Activated CD4-positive, alpha-beta T cell treated with anti-CD3 and anti-CD28 coated beads for 36 hours (primary cell): ENCODE data around the gene MED29. TPM values are rescaled to one million over a fixed set of nuclear protein-coding genes. Genes with fewer than 3 reads are reported as not detected.

ENCODE experiments used
- ATAC-seq: fragments of 200-7000 bp; cut with Tn5 transposase; one replicate; pipeline ENCODE4 v1.10.0; 2021; ENCODE audit warnings: mild to moderate bottlenecking, moderate library complexity
- CTCF ChIA-PET: fragments of 350-600 bp; sonication (Branson Sonifier 250); formaldehyde crosslinking; loops from one replicate; lab custom pipeline; 2021; ENCODE audit warnings: antibody characterized with exemption; lab: Charles Lee
- POLR2A ChIA-PET: fragments of 350-600 bp; sonication (Branson Sonifier 250); formaldehyde crosslinking; loops from one replicate; lab custom pipeline; 2021; ENCODE audit warnings: antibody characterized with exemption, inconsistent platforms; lab: Charles Lee
- DNase-seq: peaks from one replicate; pipeline ENCODE4 v3.0.0-alpha.2; 2020
- H3K27ac Mint-ChIP-seq: one replicate; pipeline ENCODE4 v1.8.0; 2021; ENCODE audit warnings: mixed read lengths
- H3K27me3 Mint-ChIP-seq: one replicate; pipeline ENCODE4 v1.8.0; 2021; ENCODE audit warnings: mixed read lengths
- H3K36me3 Mint-ChIP-seq: one replicate; pipeline ENCODE4 v1.8.0; 2021; ENCODE audit warnings: low read depth, mixed read lengths
- H3K4me1 Mint-ChIP-seq: one replicate; pipeline ENCODE4 v1.8.0; 2021; ENCODE audit warnings: mixed read lengths
- H3K4me3 Mint-ChIP-seq: one replicate; pipeline ENCODE4 v1.8.0; 2021; ENCODE audit warnings: mild to moderate bottlenecking, moderate library complexity, mixed read lengths
- H3K9me3 Mint-ChIP-seq: one replicate; pipeline ENCODE4 v1.8.0; 2021; ENCODE audit warnings: low read depth, mixed read lengths
- intact Hi-C, 2 experiments: fragments of 100-400 bp; cut with DNase I in 1 of 2; cut with micrococcal nuclease in 1 of 2; formaldehyde crosslinking; loops; one replicate each; pipeline versions ENCODE4 v1.14.2 to v1.15.1; 2022 to 2024; cut with DNase I, micrococcal nuclease
- total RNA-seq, 2 experiments: library from RNA; stranded (reverse); gene quantifications; one replicate each; pipeline ENCODE4 v1.2.3, GENCODE V29; 2021

Gene MED29
- total RNA-seq, 2 experiments from 2014 or later = 24.0 to 34.6 TPM

DNA sequence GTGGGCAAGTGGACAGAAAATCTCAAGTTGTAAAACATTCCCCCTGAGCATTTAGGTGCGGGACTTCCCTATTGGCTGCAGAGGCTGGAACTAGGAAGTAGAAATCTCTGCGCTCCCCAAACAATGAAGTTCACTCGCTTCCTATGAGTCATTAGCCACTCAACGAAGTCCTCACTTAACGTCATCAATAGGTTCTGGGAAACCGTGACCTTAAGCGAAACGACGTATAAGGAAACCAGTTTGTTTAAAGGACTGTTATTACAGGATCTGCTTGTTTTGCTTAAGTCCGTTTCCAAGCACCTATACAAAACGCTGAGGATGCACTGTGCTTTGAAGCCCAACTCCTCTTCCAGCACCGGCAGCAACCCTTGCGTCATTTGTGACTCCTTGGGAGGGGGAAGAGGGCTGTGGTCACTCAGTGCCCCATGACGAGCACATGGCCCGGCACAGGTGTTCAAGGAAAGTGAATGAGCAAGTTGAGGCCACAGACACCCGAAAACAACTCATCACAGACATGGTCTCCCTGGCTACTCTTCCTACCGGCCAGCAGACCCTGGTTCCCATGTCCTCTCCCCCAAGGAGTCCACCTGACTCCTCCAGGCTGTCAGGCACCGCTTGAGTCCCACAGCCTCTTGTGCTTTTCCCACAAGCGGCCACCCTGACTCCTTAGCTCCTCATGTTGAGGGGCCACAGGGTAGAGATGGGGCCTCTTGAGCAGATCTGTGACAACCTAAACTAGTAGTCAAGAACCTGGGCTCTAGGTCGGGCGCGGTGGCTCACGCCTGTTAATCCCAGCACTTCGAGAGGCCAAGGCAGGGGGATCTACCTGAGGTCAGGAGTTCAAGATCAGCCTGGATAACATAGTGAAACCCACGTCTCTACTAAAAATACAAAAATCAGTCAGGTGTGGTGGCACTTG, 39.8 kb downstream of the MED29 start:
- ChIA-PET POLR2A (interaction anchor here (0.5 to 2.6 kb wide), 6 partner anchors 15 to 589 kb away, joined by 3 to 10 read pairs (median 4); partner anchors contain the start of genes SUPT5H and TIMM50), CTCF (interaction anchor here (0.7 to 1.3 kb wide), 5 partner anchors 10 to 114 kb away, joined by 3 to 4 read pairs (median 3); partner anchors contain the start of genes MED29 and PAF1)
- H3K36me3 Mint-ChIP-seq = peaks cover 36% of the 10 kb centered on the region
- peak overlapping the region; percentile 28 for H3K4me3 Mint-ChIP-seq
- H3K9me3 Mint-ChIP-seq = no peaks in the 10 kb centered on the region
- ATAC-seq (peak; percentile 81), DNase-seq (peak; percentile 86)
- H3K27me3 Mint-ChIP-seq = no peaks in the 10 kb centered on the region
- intact Hi-C loops = loop anchor here (1.0 to 5.0 kb wide), 8 partner anchors 14 to 80 kb away; partner anchors contain the start of genes PLEKHG2 (in 2 of the 2), SUPT5H (in 2 of the 2), MED29 (in 1 of the 2) and PAF1 (in 1 of the 2)
- peak overlapping the region; percentile 89 for H3K27ac Mint-ChIP-seq
- H3K4me1 Mint-ChIP-seq = peaks cover 40% of the 10 kb centered on the region

DNA sequence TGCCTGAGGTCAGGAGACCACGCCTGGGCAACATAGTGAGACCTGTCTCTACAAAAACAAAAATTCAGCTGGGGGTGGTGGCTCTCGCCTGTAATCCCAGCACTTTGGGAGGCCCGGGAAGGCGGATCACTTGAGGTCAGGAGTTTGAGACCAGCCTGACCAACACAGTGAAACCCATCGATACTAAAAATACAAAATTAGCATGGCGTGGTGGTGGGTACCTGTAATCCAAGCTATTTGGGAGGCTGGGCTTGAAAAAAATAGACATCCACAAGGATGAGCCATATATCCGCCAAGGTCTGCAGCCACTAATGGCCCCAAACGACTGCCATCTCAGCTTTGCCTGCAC, 41.5 kb downstream of the MED29 start:
- H3K4me1 Mint-ChIP-seq = peaks cover 50% of the 10 kb centered on the region
- ChIA-PET POLR2A (interaction anchor here (0.6 to 2.6 kb wide), 4 partner anchors 31 to 581 kb away, joined by 3 to 10 read pairs (median 4); partner anchors contain the start of gene MED29), CTCF (interaction anchor here (1.1 to 2.9 kb wide), 3 partner anchors 18 to 35 kb away, joined by 3 to 10 read pairs (median 3); partner anchors contain the start of gene PLEKHG2)
- H3K36me3 Mint-ChIP-seq = peaks cover 36% of the 10 kb centered on the region
- intact Hi-C loops = loop anchor here in 1 of 2 experiments (5.0 kb wide), 1 partner anchor 35 kb away; no protein-coding TSS in a partner anchor
- H3K27ac Mint-ChIP-seq = peak overlapping the region; percentile 86
- H3K9me3 Mint-ChIP-seq = no peaks in the 10 kb centered on the region
- H3K4me3 Mint-ChIP-seq = peak overlapping the region; percentile 99
- DNase-seq (no peak), ATAC-seq (no peak)
- H3K27me3 Mint-ChIP-seq = no peaks in the 10 kb centered on the region

DNA sequence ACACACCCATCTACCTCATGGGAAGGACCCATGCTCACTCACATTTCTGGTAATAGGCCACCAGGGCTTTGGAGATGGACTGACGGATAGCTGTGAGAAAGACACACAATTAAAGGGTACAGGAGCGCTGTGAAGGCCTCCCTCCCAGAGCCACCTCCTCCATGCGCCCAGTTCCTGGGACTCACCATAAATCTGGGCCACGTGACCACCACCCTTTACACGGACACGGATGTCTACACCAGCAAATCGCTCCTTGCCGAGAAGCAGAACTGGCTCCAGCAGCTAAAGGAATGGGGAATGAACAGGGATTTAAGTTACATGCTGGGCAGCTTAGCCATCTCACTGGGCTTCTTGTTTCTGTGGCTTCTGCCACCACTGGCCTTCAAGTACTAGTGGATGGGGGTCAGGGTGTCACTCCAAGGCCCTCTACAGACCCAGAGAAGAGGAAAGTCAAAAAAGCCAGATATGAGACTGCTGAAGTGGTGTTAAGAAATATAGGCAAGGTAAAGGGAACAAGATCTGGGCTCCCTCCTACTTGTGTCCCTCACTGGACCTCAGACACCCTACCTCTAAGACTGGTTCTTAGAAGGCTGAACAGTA, 42.4 kb downstream of the MED29 start:
- Mint-ChIP-seq H3K27me3 (no peaks in the 10 kb centered on the region), H3K4me3 (peak overlapping the region; percentile 99), H3K4me1 (peaks cover 50% of the 10 kb centered on the region), H3K27ac (peak overlapping the region; percentile 86), H3K36me3 (peaks cover 36% of the 10 kb centered on the region), H3K9me3 (no peaks in the 10 kb centered on the region)
- CTCF ChIA-PET = interaction anchor here (0.6 to 2.9 kb wide), 3 partner anchors 22 to 101 kb away, joined by 3 to 10 read pairs (median 4); partner anchors contain the start of genes MED29, PAF1 and PLEKHG2
- intact Hi-C loops = loop anchor here in 1 of 2 experiments (5.0 kb wide), 1 partner anchor 36 kb away; no protein-coding TSS in a partner anchor
- DNase-seq (no peak), ATAC-seq (no peak)
- POLR2A ChIA-PET = interaction anchor here (0.7 to 0.9 kb wide), 2 partner anchors 12 to 22 kb away, joined by 3 to 4 read pairs; partner anchors contain the start of gene SUPT5H

DNA sequence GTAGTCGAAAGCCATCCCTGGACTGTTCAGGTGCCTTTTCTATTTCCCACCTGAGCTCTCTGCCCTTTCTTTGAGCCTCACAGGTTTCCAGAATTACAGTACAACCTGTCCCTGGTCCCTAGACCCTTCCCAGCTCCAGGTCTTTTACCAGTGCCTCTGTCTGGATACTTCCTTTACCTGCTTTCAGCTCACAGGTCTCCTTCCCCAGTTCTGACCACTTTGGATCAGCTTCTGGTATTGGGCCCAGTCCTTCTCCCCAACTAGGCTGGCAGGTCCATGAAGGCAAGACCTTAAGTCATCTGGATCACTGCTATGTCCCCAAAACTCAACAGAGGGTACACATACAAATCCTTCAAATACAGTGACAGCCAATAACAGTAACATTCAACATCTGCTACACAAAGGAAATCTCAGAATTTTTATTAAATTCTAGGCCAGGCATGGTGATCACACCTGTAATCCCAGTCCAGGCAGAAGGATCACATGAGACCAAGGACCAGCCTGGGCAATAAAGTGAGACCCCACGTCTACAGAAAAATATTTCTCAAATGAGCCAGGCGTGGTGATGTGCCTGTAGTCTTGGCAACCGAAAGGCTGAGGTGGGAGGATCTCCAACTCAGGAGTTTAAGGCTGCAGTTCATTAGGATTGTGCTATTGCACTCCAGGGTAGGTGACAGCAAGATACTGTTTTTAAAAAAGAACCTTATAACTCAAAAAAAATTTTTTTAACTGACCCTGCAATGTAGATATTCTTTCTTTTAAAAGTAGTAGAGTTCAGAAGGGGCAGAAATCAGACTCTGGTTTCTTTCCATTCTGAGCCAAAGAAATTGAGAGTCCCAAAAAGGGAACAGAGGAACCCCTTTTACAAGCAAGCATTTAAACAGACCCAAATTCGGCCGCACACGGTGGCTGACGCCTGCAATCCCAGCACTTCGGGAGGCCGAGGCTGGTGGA, 43.2 kb downstream of the MED29 start:
- DNase-seq = no peak
- Mint-ChIP-seq H3K36me3 (peaks cover 36% of the 10 kb centered on the region), H3K27me3 (no peaks in the 10 kb centered on the region), H3K9me3 (no peaks in the 10 kb centered on the region), H3K4me3 (peak overlapping the region; percentile 99), H3K27ac (peak overlapping the region; percentile 86), H3K4me1 (peaks cover 50% of the 10 kb centered on the region)
- ChIA-PET CTCF (interaction anchor here (1.1 to 2.9 kb wide), 8 partner anchors 8 to 43 kb away, joined by 3 to 13 read pairs (median 8); partner anchors contain the start of genes MED29, PAF1, PLEKHG2 and SUPT5H), POLR2A (interaction anchor here (0.7 to 1.7 kb wide), 10 partner anchors 8 to 109 kb away, joined by 3 to 50 read pairs (median 12); partner anchors contain the start of genes MED29, PAF1, SAMD4B and SUPT5H)
- no peak for ATAC-seq
- intact Hi-C loops = loop anchor here (1.0 to 5.0 kb wide), 3 partner anchors 22 to 92 kb away; partner anchors contain the start of genes PLEKHG2 (in 1 of the 2) and SAMD4B (in 1 of the 2)

DNA sequence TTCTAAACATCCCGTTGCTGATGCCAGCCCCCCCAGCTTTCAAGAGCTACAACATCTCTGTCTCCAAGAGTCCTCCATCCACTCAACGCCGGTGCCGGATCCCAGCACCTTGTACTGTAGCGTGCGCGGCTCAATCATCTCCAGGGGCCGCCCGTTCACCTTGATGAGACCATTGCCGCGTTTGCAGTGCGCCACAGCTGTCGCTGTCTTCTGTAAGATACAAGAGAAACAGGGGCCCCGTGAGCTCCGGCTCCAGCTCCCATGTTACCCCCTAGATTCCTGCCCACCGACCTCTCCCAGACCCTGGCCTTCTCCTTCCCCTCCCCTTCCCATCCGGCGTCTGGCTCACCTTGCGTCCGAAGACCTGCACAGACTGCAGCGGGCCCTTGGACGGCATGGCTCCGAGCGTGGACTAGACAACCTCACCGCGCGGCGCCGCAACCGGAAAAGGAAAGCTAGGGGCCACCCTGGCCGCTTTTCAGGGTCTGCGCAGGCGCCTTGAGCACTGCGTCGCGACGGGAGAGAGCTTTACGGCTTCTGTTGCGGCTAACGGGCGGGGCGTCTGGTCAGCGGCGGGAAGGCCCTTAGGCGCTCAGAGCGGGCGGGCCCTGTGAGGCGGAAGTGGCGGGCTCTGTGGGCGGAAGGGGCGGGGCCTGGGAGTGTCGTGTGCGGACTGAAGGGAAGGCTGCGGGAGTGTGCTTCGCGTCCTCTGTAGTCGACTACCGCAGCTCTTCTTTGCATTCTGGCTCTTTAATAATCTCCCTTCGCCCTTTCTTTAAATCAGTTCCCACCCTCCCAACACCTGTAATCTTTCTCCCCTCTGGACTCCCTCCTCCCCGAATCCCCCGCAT, 44.5 kb downstream of the MED29 start, which contains the start of gene RPS16:
TSS of gene RPS16 (minus strand) at position 451 of the 851 bp plus-strand sequence. CDS start at position 397, 54 bp downstream.
- ChIA-PET CTCF (interaction anchor here (0.9 to 2.0 kb wide), 15 partner anchors 8 to 238 kb away, joined by 3 to 13 read pairs (median 5); partner anchors contain the start of genes EID2B, MED29, PAF1 and PLEKHG2), POLR2A (interaction anchor here (0.5 to 1.7 kb wide), 25 partner anchors 9 to 1015 kb away, joined by 3 to 50 read pairs (median 5); partner anchors contain the start of genes EID2B, MED29, NFKBIB and PAF1)
- peaks cover 45% of the 10 kb centered on the region for H3K4me1 Mint-ChIP-seq
- peak within 1 kb of the TSS; percentile 100 for H3K27ac Mint-ChIP-seq
- H3K4me3 Mint-ChIP-seq = peak within 1 kb of the TSS; percentile 99
- peaks cover 36% of the 10 kb centered on the region for H3K36me3 Mint-ChIP-seq
- H3K27me3 Mint-ChIP-seq = no peaks in the 10 kb centered on the region
- DNase-seq = peak; percentile 100
- peak; percentile 84 for ATAC-seq
- H3K9me3 Mint-ChIP-seq = no peaks in the 10 kb centered on the region
- intact Hi-C loops = loop anchor here (1.0 kb wide), 6 partner anchors 10 to 97 kb away; partner anchors contain the start of genes PLEKHG2 (in 2 of the 2), SUPT5H (in 2 of the 2), EID2B (in 1 of the 2) and MED29 (in 1 of the 2)

DNA sequence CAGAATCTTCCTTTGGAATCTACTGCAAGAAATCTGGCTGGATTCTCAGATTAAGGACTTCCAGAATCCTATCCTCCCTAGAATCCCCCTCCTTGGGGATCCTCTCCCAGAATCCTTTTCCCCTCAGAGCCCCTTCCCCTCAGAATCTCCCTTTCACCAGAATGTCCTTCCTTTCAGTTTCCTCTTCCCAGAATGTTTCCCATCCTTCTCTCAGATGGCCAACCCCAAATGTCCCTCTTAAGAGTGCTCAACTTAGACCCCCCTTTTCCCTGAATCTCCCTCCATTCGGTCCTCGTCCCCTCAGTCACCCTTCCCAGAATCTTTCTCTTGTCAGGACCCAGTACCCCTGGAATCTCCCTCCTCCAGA, 45.2 kb downstream of the MED29 start:
- H3K36me3 Mint-ChIP-seq = peaks cover 36% of the 10 kb centered on the region
- intact Hi-C loops = loop anchor here (1.0 kb wide), 5 partner anchors 9 to 96 kb away; partner anchors contain the start of genes SUPT5H (in 2 of the 2), EID2B (in 1 of the 2), MED29 (in 1 of the 2) and PAF1 (in 1 of the 2)
- H3K4me3 Mint-ChIP-seq = peak overlapping the region; percentile 99
- peaks cover 40% of the 10 kb centered on the region for H3K4me1 Mint-ChIP-seq
- no peaks in the 10 kb centered on the region for H3K9me3 Mint-ChIP-seq
- ChIA-PET POLR2A (interaction anchor here (0.6 to 1.7 kb wide), 22 partner anchors 9 to 536 kb away, joined by 3 to 50 read pairs (median 6); partner anchors contain the start of genes EID2B, MED29, NFKBIB and PAF1), CTCF (interaction anchor here (0.9 to 2.0 kb wide), 13 partner anchors 9 to 238 kb away, joined by 3 to 13 read pairs (median 5); partner anchors contain the start of genes EID2B, MED29, PAF1 and PLEKHG2)
- DNase-seq (no peak), ATAC-seq (no peak)
- peak overlapping the region; percentile 95 for H3K27ac Mint-ChIP-seq
- no peaks in the 10 kb centered on the region for H3K27me3 Mint-ChIP-seq

DNA sequence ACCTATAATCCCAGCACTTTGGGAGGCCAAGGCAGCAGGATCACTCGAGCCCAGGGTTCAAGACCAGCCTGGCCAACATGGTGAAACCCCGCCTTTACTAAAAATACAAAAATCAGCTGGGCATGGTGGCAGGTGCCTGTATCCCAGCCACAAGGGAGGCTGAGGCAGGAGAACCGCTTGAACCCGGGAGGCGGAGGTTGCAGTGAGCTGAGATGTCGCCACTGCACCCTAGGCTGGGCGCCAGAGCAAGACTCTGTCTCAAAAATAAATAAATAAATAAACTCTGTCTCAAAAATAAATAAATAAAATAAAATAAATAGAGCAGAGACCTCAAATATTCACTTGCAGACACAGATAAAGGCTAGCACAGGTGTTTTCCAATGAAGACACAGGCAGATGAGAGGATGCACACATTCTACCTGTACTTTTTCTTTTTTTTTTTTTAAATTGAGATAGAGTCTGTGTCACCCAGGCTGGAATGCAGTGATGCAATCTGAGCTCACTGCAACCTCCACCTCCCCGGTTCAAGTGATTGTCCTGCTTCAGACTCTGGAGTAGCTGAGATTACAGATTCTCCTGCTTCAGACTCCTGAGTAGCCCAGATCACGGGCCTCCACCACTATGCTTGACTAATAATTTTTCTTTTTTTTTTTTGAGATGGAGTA, 47.2 kb downstream of the MED29 start:
- Mint-ChIP-seq H3K27me3 (no peaks in the 10 kb centered on the region), H3K4me1 (peaks cover 28% of the 10 kb centered on the region), H3K27ac (no peak overlapping the region), H3K36me3 (peaks cover 25% of the 10 kb centered on the region), H3K4me3 (no peak overlapping the region), H3K9me3 (no peaks in the 10 kb centered on the region)
- ATAC-seq (no peak), DNase-seq (no peak)
- POLR2A ChIA-PET = interaction anchor here (0.6 to 1.2 kb wide), 3 partner anchors 11 to 249 kb away, joined by 4 to 13 read pairs (median 4); no protein-coding TSS in a partner anchor
- CTCF ChIA-PET = interaction anchor here (0.6 to 3.8 kb wide), 7 partner anchors 36 to 235 kb away, joined by 3 to 47 read pairs (median 4); partner anchors contain the start of genes EID2B and TIMM50
- intact Hi-C loops = no loop called here

DNA sequence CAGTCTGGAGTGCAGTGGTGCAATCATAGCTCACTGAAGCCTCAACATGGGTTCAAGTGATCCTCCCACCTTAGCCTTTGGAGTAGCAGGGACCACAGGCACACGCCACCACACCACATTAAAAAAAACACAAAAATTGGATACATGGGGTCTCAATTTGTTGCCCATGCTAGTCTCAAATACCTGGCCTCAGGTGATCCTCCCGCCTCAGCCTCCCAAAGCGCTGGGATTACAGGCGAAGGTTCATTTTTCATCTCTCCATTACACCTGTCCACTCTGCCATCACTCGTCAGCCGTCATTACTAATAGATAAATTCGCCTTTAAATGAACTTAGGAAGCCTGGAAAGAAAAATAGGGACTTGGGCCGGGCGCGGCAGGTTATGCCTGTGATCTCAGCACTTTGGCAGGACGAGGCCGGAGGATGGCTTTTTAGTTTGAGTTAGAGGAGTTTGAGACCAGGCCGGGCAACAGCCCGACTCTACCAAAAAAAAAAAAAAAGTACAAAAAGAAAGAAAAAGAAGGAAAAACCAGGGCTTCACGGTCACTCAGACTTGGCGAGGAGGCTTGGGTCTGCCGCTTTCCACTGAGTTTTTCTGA, 53.5 kb downstream of the MED29 start:
- Mint-ChIP-seq H3K27ac (peak overlapping the region; percentile 100), H3K9me3 (no peaks in the 10 kb centered on the region), H3K4me3 (peak overlapping the region; percentile 100), H3K27me3 (no peaks in the 10 kb centered on the region), H3K36me3 (peaks cover 41% of the 10 kb centered on the region), H3K4me1 (peaks cover 35% of the 10 kb centered on the region)
- ChIA-PET CTCF (interaction anchor here (0.6 to 2.3 kb wide), 8 partner anchors 9 to 400 kb away, joined by 3 to 9 read pairs (median 5); partner anchors contain the start of genes DLL3, EID2B and RPS16), POLR2A (interaction anchor here (0.6 to 3.8 kb wide), 5 partner anchors 9 to 746 kb away, joined by 3 to 50 read pairs (median 6); partner anchors contain the start of genes RPS16 and SAMD4B)
- ATAC-seq = no peak
- DNase-seq = no peak
- intact Hi-C loops = loop anchor here (1.0 to 10.0 kb wide), 15 partner anchors 8 to 904 kb away; partner anchors contain the start of genes C19orf47 (in 1 of the 2), DYRK1B (in 1 of the 2), EID2 (in 1 of the 2) and EID2B (in 1 of the 2)
